ENCODE measurements around the gene CYP27A1. TPM values are rescaled to one million over a fixed set of nuclear protein-coding genes. Genes with fewer than 3 reads are reported as not detected.

The CYP27A1 gene
- total RNA-seq, 2 experiments from 2014 or later = 0.10 TPM; not detected in 1

DNA sequence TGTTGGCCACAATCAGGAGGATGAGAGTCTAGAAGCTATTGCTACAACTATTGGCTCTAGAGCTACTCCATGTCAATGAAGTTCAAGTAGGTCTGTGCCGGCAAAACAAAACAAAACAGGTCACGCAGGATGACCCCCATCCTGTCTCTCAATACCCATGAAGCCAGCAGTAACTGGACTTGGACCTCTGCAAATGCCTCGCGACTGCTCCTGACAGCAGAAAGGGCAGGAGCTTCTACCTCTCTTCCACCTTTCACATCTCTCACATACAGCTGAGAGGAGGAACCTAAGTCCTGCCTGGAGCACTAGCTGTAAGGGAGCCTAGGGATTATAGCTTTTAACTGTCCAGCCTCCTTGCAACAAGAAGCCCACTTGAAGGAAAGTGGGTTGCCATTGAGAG, 33.7 kb downstream of the CYP27A1 start:
- H3K36me3 Mint-ChIP-seq = no peaks in the 10 kb centered on the region

DNA sequence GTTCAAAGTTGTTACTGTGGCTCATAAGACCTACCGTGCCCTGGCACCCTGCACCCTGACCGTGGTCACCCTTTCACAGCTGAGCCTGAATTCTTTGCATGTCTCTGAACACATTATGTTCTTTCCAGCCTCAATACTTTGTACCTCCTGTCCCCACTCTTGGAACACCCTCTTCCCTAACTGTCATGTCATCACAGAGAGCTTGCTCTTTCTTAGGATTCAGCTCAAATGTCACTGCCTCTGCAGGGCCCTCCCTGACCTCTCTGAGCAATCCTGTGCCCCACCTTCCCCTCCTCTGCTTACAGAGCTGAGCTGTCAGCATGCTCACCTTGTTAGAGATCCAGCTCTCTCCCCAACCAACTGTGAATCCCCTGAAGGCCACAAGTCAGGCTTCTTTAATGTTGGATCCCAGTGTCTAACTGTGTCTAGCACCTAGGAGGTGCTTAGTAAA, 34.6 kb downstream of the CYP27A1 start:
- Mint-ChIP-seq H3K27me3 (peaks cover 18% of the 10 kb centered on the region), H3K9me3 (no peaks in the 10 kb centered on the region), H3K27ac (no peak overlapping the region), H3K4me1 (ENCODE audit: low read depth) (no peaks in the 10 kb centered on the region), H3K4me3 (no peak overlapping the region), H3K36me3 (no peaks in the 10 kb centered on the region)
- ChIA-PET POLR2A (no interaction called here), CTCF (no interaction called here)
- intact Hi-C loops (cut with micrococcal nuclease) = no loop called here
- DNase-seq = no peak

More for the DNA sequence above, 33.7 kb downstream of the CYP27A1 start:
- intact Hi-C loops (cut with micrococcal nuclease) = no loop called here
- no peaks in the 10 kb centered on the region for H3K4me1 Mint-ChIP-seq (ENCODE audit: low read depth)
- ChIA-PET CTCF (interaction anchor here (0.8 to 1.2 kb wide), 2 partner anchors 88 to 128 kb away, joined by 3 read pairs; no protein-coding TSS in a partner anchor), POLR2A (no interaction called here)
- no peak for DNase-seq
- peaks cover 16% of the 10 kb centered on the region for H3K27me3 Mint-ChIP-seq
- no peak overlapping the region for H3K4me3 Mint-ChIP-seq
- no peaks in the 10 kb centered on the region for H3K9me3 Mint-ChIP-seq
- H3K27ac Mint-ChIP-seq = no peak overlapping the region

DNA sequence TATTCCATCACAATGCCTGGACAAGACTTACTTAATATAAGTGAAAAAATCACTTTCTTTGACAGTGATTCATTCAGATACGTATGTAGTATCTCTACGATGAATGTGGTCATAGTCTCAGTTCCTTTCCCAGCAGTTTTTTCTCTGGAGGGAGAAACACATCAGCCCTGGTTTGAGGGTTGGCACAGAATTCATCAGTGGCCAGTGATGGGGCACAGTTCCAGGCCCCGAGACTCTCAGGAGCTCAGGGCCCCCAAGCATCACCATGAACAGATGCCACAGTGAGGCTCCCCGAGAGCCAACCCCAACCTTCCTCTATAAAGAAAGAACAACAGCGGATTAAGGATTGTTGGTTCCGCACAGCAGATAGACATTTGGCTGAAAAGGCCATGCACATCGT, 37.1 kb downstream of the CYP27A1 start:
- Mint-ChIP-seq H3K4me1 (ENCODE audit: low read depth) (no peaks in the 10 kb centered on the region), H3K36me3 (no peaks in the 10 kb centered on the region), H3K4me3 (no peak overlapping the region), H3K27ac (no peak overlapping the region), H3K9me3 (no peaks in the 10 kb centered on the region), H3K27me3 (peaks cover 25% of the 10 kb centered on the region)
- ChIA-PET CTCF (interaction anchor here (0.9 kb wide), 1 partner anchor 79 kb away, joined by 3 read pairs; no protein-coding TSS in a partner anchor), POLR2A (no interaction called here)
- no peak for DNase-seq
- intact Hi-C loops (cut with micrococcal nuclease) = no loop called here

DNA sequence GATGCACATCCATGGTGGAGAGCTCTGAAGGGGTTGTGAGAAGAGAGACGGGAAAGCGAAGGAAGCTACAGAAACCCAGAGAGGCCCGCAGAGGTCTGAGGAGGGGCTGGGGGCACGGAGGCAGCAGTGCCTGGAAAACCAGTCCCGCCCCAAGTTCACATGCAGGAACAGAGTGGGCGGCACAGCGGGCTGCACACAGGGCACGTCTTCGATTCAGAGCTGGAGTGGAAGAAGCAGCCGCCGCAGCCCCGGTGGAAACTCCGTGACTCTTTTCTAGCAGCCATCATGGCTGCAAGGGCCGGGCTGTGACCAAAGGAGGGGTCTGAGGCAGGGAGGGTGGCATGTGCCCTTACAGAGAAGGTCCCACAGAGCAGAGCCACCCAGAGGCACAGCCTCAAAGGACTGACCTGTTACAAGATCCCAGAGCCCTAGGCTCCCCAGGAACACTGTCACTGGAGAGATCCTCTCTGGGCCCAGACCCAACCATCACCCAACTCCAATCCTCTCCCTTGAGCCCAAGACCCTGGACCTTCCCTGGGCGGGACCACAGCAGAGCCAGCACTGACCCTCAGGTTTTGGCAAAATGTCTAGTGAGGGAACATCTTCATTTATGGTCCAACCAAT, 38.9 kb downstream of the CYP27A1 start:
- CTCF ChIA-PET = no interaction called here
- POLR2A ChIA-PET = no interaction called here

DNA sequence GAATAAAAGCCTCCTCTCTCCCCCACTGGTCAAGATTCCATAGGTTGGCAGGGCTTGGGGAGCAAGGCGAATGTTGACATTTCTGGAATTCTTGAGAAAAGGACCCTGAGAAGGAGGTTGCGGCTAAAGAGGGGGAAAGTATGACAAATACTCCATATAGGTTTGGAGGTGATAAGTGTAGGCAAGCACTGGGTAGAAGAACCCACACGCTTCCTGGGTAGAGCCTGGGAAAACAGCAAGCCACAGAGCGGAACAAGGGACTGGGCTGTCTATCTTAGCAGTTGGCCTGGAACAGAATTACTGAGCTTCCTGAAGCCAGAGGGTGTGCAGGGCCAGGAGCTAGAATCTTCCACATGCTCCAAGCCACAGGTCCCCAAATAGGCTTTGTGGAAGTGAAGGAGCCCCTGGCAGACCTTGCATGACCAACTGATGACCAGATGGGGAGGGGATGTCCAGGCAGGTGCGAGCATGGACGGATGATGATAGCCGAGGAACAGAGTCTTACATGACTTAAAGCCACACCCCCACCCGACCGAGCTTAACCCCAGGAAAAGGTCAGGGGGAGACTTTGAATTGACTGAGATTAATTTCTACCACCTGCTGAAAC, 39.8 kb downstream of the CYP27A1 start:
- intact Hi-C loops (cut with micrococcal nuclease) = no loop called here
- H3K27ac Mint-ChIP-seq = no peak overlapping the region
- no peaks in the 10 kb centered on the region for H3K36me3 Mint-ChIP-seq
- H3K4me3 Mint-ChIP-seq = no peak overlapping the region
- CTCF ChIA-PET = no interaction called here
- POLR2A ChIA-PET = interaction anchor here (0.6 kb wide), 1 partner anchor 11 kb away, joined by 4 read pairs; no protein-coding TSS in a partner anchor
- no peak for DNase-seq
- H3K4me1 Mint-ChIP-seq (ENCODE audit: low read depth) = no peaks in the 10 kb centered on the region
- H3K9me3 Mint-ChIP-seq = no peaks in the 10 kb centered on the region
- peaks cover 25% of the 10 kb centered on the region for H3K27me3 Mint-ChIP-seq

More for the DNA sequence above, 38.9 kb downstream of the CYP27A1 start:
- H3K27me3 Mint-ChIP-seq = peaks cover 25% of the 10 kb centered on the region
- no peak for DNase-seq
- H3K4me1 Mint-ChIP-seq (ENCODE audit: low read depth) = no peaks in the 10 kb centered on the region
- no peaks in the 10 kb centered on the region for H3K36me3 Mint-ChIP-seq
- H3K27ac Mint-ChIP-seq = no peak overlapping the region
- intact Hi-C loops (cut with micrococcal nuclease) = no loop called here
- H3K9me3 Mint-ChIP-seq = no peaks in the 10 kb centered on the region
- H3K4me3 Mint-ChIP-seq = no peak overlapping the region

DNA sequence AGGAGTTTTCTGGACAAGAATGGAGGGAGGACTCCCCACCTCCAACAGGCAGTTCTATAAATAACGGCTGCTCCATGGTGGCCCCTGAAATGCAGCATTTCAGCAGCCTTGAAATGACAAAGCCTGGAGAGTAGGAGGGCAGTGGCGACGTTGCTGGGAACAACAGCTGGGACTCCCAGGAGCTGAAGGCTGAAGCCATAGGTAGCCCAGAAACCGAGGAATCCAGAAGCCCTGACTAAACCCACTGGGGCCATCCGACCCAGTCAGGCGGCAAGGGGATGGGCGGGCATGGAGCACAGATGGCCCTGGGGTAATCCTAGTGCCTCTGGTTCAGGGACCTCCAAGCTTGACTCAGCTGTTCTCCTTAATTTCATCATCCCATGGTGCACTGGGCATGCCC, 40.7 kb downstream of the CYP27A1 start:
- peaks cover 25% of the 10 kb centered on the region for H3K27me3 Mint-ChIP-seq
- no peak overlapping the region for H3K4me3 Mint-ChIP-seq
- CTCF ChIA-PET = no interaction called here
- POLR2A ChIA-PET = interaction anchor here (0.6 kb wide), 1 partner anchor 10 kb away, joined by 4 read pairs; no protein-coding TSS in a partner anchor
- no peaks in the 10 kb centered on the region for H3K9me3 Mint-ChIP-seq
- no peaks in the 10 kb centered on the region for H3K36me3 Mint-ChIP-seq
- no peaks in the 10 kb centered on the region for H3K4me1 Mint-ChIP-seq (ENCODE audit: low read depth)
- no peak overlapping the region for H3K27ac Mint-ChIP-seq
- DNase-seq = no peak
- intact Hi-C loops (cut with micrococcal nuclease) = no loop called here

DNA sequence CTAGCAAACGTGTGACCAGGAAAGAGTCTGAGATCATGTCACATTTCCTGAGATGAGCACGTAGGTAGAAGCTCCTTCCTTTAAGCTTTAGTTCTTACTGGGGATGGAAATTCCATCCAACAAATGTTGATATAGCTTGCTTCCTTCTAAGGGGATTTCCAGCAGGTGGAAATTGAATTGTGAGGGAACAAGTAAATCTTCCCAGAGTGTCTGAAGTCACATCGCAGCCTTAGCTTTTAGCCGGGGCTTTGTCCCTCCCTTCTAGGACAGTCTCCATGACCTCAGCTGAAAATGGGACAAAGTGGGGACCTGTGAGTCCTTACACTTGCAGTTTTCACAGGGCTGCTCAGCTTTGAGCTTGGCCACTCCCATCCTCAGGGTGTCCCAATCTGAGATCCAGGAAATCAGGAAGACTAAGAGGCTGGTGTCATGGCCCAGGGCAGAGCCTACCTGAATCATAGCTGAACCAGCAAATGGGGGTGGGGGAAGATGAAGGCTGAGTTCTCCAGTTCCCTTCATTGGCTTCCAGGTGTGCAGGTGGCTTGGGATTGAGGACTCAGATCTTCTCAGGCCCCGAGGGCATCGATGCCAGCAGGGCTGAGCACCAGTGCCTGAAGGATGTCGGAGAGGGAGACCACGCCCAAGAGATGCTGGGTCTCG, 41.4 kb downstream of the CYP27A1 start:
- ChIA-PET CTCF (no interaction called here), POLR2A (no interaction called here)
- no peaks in the 10 kb centered on the region for H3K4me1 Mint-ChIP-seq (ENCODE audit: low read depth)
- no peak overlapping the region for H3K27ac Mint-ChIP-seq
- intact Hi-C loops (cut with micrococcal nuclease) = no loop called here
- peaks cover 27% of the 10 kb centered on the region for H3K27me3 Mint-ChIP-seq
- no peaks in the 10 kb centered on the region for H3K9me3 Mint-ChIP-seq
- no peak overlapping the region for H3K4me3 Mint-ChIP-seq
- DNase-seq = no peak
- no peaks in the 10 kb centered on the region for H3K36me3 Mint-ChIP-seq

DNA sequence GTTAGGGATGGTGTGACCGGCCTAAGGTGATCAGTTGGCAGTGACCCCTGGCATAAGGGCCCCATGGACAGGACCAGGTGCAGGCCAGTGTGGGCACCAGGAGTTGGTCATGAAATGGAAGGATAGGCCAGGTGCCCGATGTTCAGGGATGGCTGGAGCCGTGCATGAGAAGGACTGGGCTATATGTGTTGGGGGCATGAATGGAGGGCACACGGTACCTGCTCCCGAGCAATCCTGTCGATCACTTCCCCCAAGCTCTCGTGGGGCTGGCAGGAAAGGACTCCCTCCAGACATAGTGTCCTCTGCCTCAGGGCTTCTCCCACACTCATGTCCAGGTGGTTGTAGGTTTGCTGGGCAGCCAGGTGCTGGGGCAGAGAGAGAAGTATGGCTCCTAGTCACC, 42.1 kb downstream of the CYP27A1 start:
- Mint-ChIP-seq H3K4me1 (ENCODE audit: low read depth) (no peaks in the 10 kb centered on the region), H3K4me3 (no peak overlapping the region), H3K27ac (no peak overlapping the region), H3K36me3 (no peaks in the 10 kb centered on the region), H3K9me3 (no peaks in the 10 kb centered on the region), H3K27me3 (peaks cover 28% of the 10 kb centered on the region)
- ChIA-PET POLR2A (no interaction called here), CTCF (no interaction called here)
- intact Hi-C loops (cut with micrococcal nuclease) = no loop called here
- no peak for DNase-seq

DNA sequence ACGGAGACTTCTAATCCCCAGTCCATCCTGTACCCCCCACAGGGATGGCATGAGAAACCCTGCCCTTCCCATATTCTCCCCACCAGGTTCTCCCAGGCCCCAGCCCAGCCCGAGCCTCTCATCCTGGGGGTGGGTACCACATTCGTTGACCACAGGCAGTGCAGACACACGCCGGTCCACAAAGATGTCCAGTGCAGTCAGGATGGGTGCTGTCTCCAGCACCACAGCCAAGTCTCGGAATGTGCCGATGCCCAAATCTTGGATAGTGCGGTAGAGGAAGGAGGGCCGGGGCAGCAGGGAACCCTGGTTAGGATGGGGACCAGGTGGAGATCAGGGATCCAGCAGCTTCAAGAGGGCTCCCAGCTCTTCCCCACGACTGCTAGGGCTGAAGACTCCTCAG, 44.8 kb downstream of the CYP27A1 start:
- CTCF ChIA-PET = no interaction called here
- H3K4me1 Mint-ChIP-seq (ENCODE audit: low read depth) = no peaks in the 10 kb centered on the region
- no peak overlapping the region for H3K4me3 Mint-ChIP-seq
- H3K36me3 Mint-ChIP-seq = no peaks in the 10 kb centered on the region
- POLR2A ChIA-PET = no interaction called here
- no peaks in the 10 kb centered on the region for H3K9me3 Mint-ChIP-seq
- H3K27me3 Mint-ChIP-seq = peaks cover 30% of the 10 kb centered on the region
- H3K27ac Mint-ChIP-seq = no peak overlapping the region
- no peak for DNase-seq
- intact Hi-C loops (cut with micrococcal nuclease) = no loop called here

DNA sequence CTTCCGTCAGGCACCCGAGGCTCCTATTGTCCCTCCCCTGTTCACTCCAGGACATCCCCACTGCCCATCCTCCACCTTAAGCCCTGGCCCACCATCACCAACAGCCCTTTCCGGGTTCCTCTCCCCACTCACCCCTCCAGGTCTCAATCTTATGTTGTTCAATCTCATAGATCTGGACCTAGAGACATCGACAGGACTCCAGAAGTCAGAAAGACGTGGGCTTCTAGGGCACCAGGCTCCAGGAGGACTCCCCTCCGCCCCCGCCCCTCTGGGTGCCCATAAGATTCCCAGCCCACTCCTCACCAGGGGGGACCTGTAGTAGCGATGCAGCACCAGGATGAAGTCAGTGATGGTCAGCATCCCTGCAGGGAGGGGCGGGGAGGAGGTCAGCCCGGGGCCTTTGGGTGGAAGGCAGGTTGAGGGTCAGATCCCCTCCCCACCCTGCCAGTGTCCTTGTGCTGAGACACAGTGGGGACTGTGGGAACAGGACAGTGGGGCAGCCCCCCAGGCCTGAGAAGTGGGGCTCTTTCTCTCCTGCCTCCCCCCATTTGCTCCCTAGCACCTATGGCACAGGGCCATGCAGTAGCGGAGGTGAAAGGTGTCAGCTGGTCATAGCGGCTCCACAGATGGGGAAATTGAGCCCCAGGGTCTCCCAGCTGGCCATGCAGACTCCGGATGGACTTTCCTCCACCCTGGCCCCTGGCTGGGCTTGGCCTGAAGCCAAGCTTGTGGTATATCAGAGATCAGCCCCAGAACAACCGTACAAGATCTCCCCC, 45.9 kb downstream of the CYP27A1 start:
- no peak for DNase-seq
- Mint-ChIP-seq H3K27me3 (peaks cover 31% of the 10 kb centered on the region), H3K4me1 (ENCODE audit: low read depth) (no peaks in the 10 kb centered on the region), H3K9me3 (no peaks in the 10 kb centered on the region), H3K36me3 (no peaks in the 10 kb centered on the region), H3K4me3 (no peak overlapping the region), H3K27ac (no peak overlapping the region)
- intact Hi-C loops (cut with micrococcal nuclease) = no loop called here
- POLR2A ChIA-PET = no interaction called here
- CTCF ChIA-PET = interaction anchor here (1.0 kb wide), 1 partner anchor 117 kb away, joined by 5 read pairs; the partner anchor contains the start of gene TTLL4

DNA sequence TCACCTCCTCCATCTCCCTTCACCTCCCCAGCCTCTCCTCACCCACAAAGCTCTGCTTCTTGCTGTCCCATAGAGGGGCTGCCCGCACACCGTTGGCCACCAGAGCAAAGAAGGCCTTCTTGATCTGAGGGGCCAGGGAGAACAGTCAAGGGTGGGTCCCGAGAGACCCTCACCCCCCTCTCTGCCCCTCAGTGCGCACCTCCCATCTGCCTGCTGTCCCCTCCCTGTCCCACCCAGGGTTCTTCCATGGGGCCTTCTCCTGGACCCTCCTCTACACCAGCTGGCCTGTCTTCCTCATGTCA, 46.5 kb downstream of the CYP27A1 start:
- no peak for DNase-seq
- Mint-ChIP-seq H3K4me3 (no peak overlapping the region), H3K4me1 (ENCODE audit: low read depth) (no peaks in the 10 kb centered on the region), H3K27me3 (peaks cover 29% of the 10 kb centered on the region), H3K27ac (no peak overlapping the region), H3K36me3 (no peaks in the 10 kb centered on the region), H3K9me3 (no peaks in the 10 kb centered on the region)
- ChIA-PET CTCF (interaction anchor here (1.0 kb wide), 1 partner anchor 118 kb away, joined by 5 read pairs; the partner anchor contains the start of gene TTLL4), POLR2A (no interaction called here)
- intact Hi-C loops (cut with micrococcal nuclease) = no loop called here

DNA sequence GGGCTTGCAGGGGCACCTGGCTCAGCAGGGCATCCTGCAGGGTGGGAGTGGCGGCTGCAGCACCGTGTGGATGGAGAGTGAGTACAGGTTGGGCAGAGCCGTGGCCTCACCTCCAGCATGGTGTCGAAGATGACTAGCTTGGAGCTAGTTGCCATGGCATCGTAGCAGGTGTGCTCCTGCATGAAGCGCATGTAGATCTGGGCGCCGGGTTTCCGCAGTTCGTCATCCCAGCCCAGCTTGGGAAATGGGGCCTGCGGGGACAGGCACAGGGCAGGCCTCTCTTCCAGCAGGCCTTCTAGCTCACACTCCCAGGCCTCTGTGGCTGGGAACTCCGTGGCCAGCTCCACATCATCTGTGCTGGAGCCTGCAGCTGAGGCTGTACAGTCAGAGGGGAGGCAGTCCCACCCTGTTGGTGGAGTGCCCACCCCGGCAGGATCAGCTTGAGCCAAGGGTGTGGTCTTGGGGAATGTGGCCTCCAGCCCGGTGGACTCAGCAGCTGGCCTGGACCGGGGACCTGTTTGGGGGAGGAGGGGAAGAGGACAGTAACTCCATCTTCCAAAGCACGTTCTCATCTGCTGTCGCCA, 48.0 kb downstream of the CYP27A1 start:
- H3K4me3 Mint-ChIP-seq = no peak overlapping the region
- intact Hi-C loops (cut with micrococcal nuclease) = no loop called here
- ChIA-PET POLR2A (no interaction called here), CTCF (no interaction called here)
- H3K4me1 Mint-ChIP-seq (ENCODE audit: low read depth) = no peaks in the 10 kb centered on the region
- H3K27me3 Mint-ChIP-seq = peaks cover 30% of the 10 kb centered on the region
- no peaks in the 10 kb centered on the region for H3K36me3 Mint-ChIP-seq
- no peaks in the 10 kb centered on the region for H3K9me3 Mint-ChIP-seq
- no peak for DNase-seq
- H3K27ac Mint-ChIP-seq = no peak overlapping the region

Measured in activated CD4-positive, alpha-beta memory T cell treated with anti-CD3 and anti-CD28 coated beads for 36 hours (primary cell).